Neuronal stem cell (in vitro differentiated cells): ENCODE data around the gene TTC28.
A peak's percentile ranks its signal among the peaks of the same experiment; 100 is the strongest.

Experiments used
- DNase-seq: peaks from one replicate; pipeline ENCODE4 v3.0.0-alpha.2; 2013; ENCODE audit warnings: low spot score
- H2AFZ ChIP-seq: one replicate; pipeline ENCODE4 v1.6.1; 2013; ENCODE audit warnings: mild to moderate bottlenecking, low read length, inconsistent platforms
- H2AK5ac ChIP-seq: 2 replicates; pipeline ENCODE4 v1.6.1; 2013; ENCODE audit warnings: low read depth, mild to moderate bottlenecking, inconsistent platforms, low read length, moderate library complexity, mixed read lengths
- H2BK120ac ChIP-seq: 2 replicates; pipeline ENCODE4 v1.6.1; 2013; ENCODE audit warnings: low read depth, mild to moderate bottlenecking, inconsistent platforms, low read length, moderate library complexity, mixed read lengths
- H2BK12ac ChIP-seq: one replicate; pipeline ENCODE4 v1.6.1; 2013; ENCODE audit warnings: low read length, inconsistent platforms
- H2BK15ac ChIP-seq: 2 replicates; pipeline ENCODE4 v1.6.1; 2013; ENCODE audit warnings: mild to moderate bottlenecking, low read length, inconsistent platforms, mixed read lengths
- H2BK5ac ChIP-seq: one replicate; pipeline ENCODE4 v1.6.1; 2013; ENCODE audit warnings: inconsistent platforms, mild to moderate bottlenecking, low read length, moderate library complexity
- H3K14ac ChIP-seq: one replicate; pipeline ENCODE4 v1.6.1; 2013; ENCODE audit warnings: low read length, inconsistent platforms
- H3K18ac ChIP-seq: 2 replicates; pipeline ENCODE4 v1.6.1; 2013; ENCODE audit warnings: low read length, inconsistent platforms
- H3K23ac ChIP-seq: 2 replicates; pipeline ENCODE4 v1.6.1; 2013; ENCODE audit warnings: low read depth, mild to moderate bottlenecking, mixed read lengths, low read length, inconsistent platforms; ENCODE audit not compliant: poor library complexity
- H3K27ac ChIP-seq: replicated peaks from 3 replicates; pipeline ENCODE4 v1.5.1; 2013; ENCODE audit warnings: low read length, inconsistent platforms
- H3K27me3 ChIP-seq, 3 experiments: 2 replicates each; pipeline ENCODE4 v1.6.1; 2013; ENCODE audit warnings: low read length in 3 of 3, mild to moderate bottlenecking in 2 of 3, inconsistent platforms in 1 of 3, low read depth in 1 of 3, mixed read lengths in 1 of 3, moderate library complexity in 1 of 3; ENCODE audit not compliant: control insufficient read depth in 3 of 3, insufficient read depth in 3 of 3
- H3K36me3 ChIP-seq, 2 donors: replicated peaks in 1 of 2; 2 replicates each; pipeline ENCODE4 v1.6.1; 2013; ENCODE audit warnings: low read length in 2 of 2; ENCODE audit not compliant: control insufficient read depth in 2 of 2, insufficient read depth in 2 of 2
- H3K4ac ChIP-seq: 2 replicates; pipeline ENCODE4 v1.6.1; 2013; ENCODE audit warnings: inconsistent platforms, mild to moderate bottlenecking, low read length, moderate library complexity
- H3K4me1 ChIP-seq, 2 donors: 1 replicate in 1 of 2; 2 replicates in 1 of 2; pipeline ENCODE4 v1.6.1; 2013; ENCODE audit warnings: low read length in 2 of 2, low read depth in 1 of 2; ENCODE audit not compliant: control insufficient read depth in 2 of 2, insufficient read depth in 1 of 2
- H3K4me2 ChIP-seq: one replicate; pipeline ENCODE4 v1.6.1; 2013; ENCODE audit warnings: mild to moderate bottlenecking, low read length, inconsistent platforms; ENCODE audit not compliant: insufficient read depth, poor library complexity, severe bottlenecking
- H3K4me3 ChIP-seq, 2 donors: 2 replicates each; pipeline ENCODE4 v1.5.1; 2013; ENCODE audit warnings: low read length in 2 of 2, mild to moderate bottlenecking in 2 of 2, inconsistent platforms in 1 of 2, moderate library complexity in 1 of 2
- H3K79me1 ChIP-seq: one replicate; pipeline ENCODE4 v1.6.1; 2013; ENCODE audit warnings: low read depth, mild to moderate bottlenecking, inconsistent platforms, low read length, moderate library complexity
- H3K9ac ChIP-seq: one replicate; pipeline ENCODE4 v1.6.1; 2013; ENCODE audit warnings: mild to moderate bottlenecking, low read depth, low read length, inconsistent platforms; ENCODE audit not compliant: poor library complexity
- H3K9me3 ChIP-seq, 2 donors: replicated peaks in 1 of 2; 2 replicates each; pipeline versions ENCODE3 to v1.6.1; 2013; ENCODE audit warnings: low read length in 2 of 2, mild to moderate bottlenecking in 2 of 2, inconsistent platforms in 1 of 2, low read depth in 1 of 2, mixed read lengths in 1 of 2, moderate library complexity in 1 of 2; ENCODE audit not compliant: control insufficient read depth in 2 of 2, insufficient read depth in 1 of 2
- H4K8ac ChIP-seq: one replicate; pipeline ENCODE4 v1.6.1; 2013; ENCODE audit warnings: low read depth, mild to moderate bottlenecking, inconsistent platforms, low read length, moderate library complexity
- H4K91ac ChIP-seq: one replicate; pipeline ENCODE4 v1.6.1; 2013; ENCODE audit warnings: low read length, low read depth, mild to moderate bottlenecking, inconsistent platforms; ENCODE audit not compliant: poor library complexity
- WGBS, 2 donors: extraction: QIAGEN DNeasy Blood & Tissue Kit; methylation state at CpG; one replicate each; pipeline ENCODE4 v1.1.7; 2013; ENCODE audit warnings: missing lambda C conversion rate in 2 of 2, mixed read lengths in 1 of 2; ENCODE audit not compliant: insufficient read length in 2 of 2, insufficient replicate concordance in 1 of 2; ENCODE audit errors: extremely low coverage in 2 of 2; 5-methylcytosine and 5-hydroxymethylcytosine counted together

TTC28 gene

GRCh38 chr22:27990879-27991278 lies 688.8 kb downstream of the TTC28 start:
- H2BK15ac ChIP-seq = no peak overlapping the region
- no peak overlapping the region for H3K23ac ChIP-seq
- no peak overlapping the region for H3K4me2 ChIP-seq
- H3K27me3 ChIP-seq = no peaks in the 10 kb centered on the region
- peak; percentile 21 for DNase-seq
- no peak overlapping the region for H2AFZ ChIP-seq
- no peak overlapping the region for H2AK5ac ChIP-seq
- H3K4me1 ChIP-seq = no peaks in the 10 kb centered on the region
- H3K36me3 ChIP-seq = peaks cover 15 to 94% of the 10 kb centered on the region in 2 donors
- no peak overlapping the region for H3K27ac ChIP-seq
- no peak overlapping the region for H3K4me3 ChIP-seq
- H3K79me1 ChIP-seq = no peaks in the 10 kb centered on the region
- no CpG with 5 or more reads among the region's 12 CpGs for whole genome bisulfite sequencing, 2 donors
- H2BK120ac ChIP-seq = no peak overlapping the region
- no peak overlapping the region for H3K14ac ChIP-seq
- no peaks in the 10 kb centered on the region for H3K9me3 ChIP-seq
- no peak overlapping the region for H3K4ac ChIP-seq
- no peak overlapping the region for H4K91ac ChIP-seq
- H2BK5ac ChIP-seq = no peak overlapping the region
- H2BK12ac ChIP-seq = no peak overlapping the region
- no peak overlapping the region for H3K18ac ChIP-seq
- no peak overlapping the region for H4K8ac ChIP-seq
- H3K9ac ChIP-seq = no peak overlapping the region

GRCh38 chr22:27990451-27990840 lies 689.2 kb downstream of the TTC28 start:
- H3K23ac ChIP-seq = no peak overlapping the region
- H3K4me3 ChIP-seq = no peak overlapping the region
- H3K79me1 ChIP-seq = no peaks in the 10 kb centered on the region
- H3K9ac ChIP-seq = no peak overlapping the region
- no peak overlapping the region for H2BK5ac ChIP-seq
- no peak overlapping the region for H2BK15ac ChIP-seq
- no peak overlapping the region for H2AK5ac ChIP-seq
- H2AFZ ChIP-seq = no peak overlapping the region
- no peak overlapping the region for H2BK12ac ChIP-seq
- H3K27ac ChIP-seq = no peak overlapping the region
- no peak overlapping the region for H3K14ac ChIP-seq
- no peaks in the 10 kb centered on the region for H3K4me1 ChIP-seq
- no peaks in the 10 kb centered on the region for H3K9me3 ChIP-seq
- H3K36me3 ChIP-seq = peaks cover 11 to 94% of the 10 kb centered on the region in 2 donors
- no peak overlapping the region for H3K4ac ChIP-seq
- H2BK120ac ChIP-seq = no peak overlapping the region
- no peak overlapping the region for H3K18ac ChIP-seq
- no peak overlapping the region for H3K4me2 ChIP-seq
- H3K27me3 ChIP-seq = no peaks in the 10 kb centered on the region
- no peak overlapping the region for H4K8ac ChIP-seq
- no peak for DNase-seq
- WGBS, 2 donors = no CpG with 5 or more reads among the region's 15 CpGs
- H4K91ac ChIP-seq = no peak overlapping the region

GRCh38 chr22:27989758-27990450 lies 689.7 kb downstream of the TTC28 start:
- Histone ChIP-seq H3K4me2 (no peak overlapping the region), H3K79me1 (no peaks in the 10 kb centered on the region), H3K4ac (no peak overlapping the region), H2AFZ (no peak overlapping the region), H4K91ac (no peak overlapping the region), H2BK15ac (no peak overlapping the region), H3K9me3 (no peaks in the 10 kb centered on the region), H3K14ac (no peak overlapping the region), H3K36me3 (peaks cover 12 to 94% of the 10 kb centered on the region in 2 donors), H3K9ac (no peak overlapping the region), H3K18ac (no peak overlapping the region), H2BK120ac (no peak overlapping the region), H2BK12ac (no peak overlapping the region), H3K4me3 (no peak overlapping the region), H3K27me3 (no peaks in the 10 kb centered on the region), H3K4me1 (no peaks in the 10 kb centered on the region), H2BK5ac (no peak overlapping the region), H4K8ac (no peak overlapping the region), H2AK5ac (no peak overlapping the region), H3K23ac (peak overlapping the region; percentile 37), H3K27ac (no peak overlapping the region)
- DNase-seq = no peak
- WGBS, 2 donors = no CpG with 5 or more reads among the region's 15 CpGs

GRCh38 chr22:27988704-27989103 lies 690.9 kb downstream of the TTC28 start:
- no peak overlapping the region for H2AFZ ChIP-seq
- no peaks in the 10 kb centered on the region for H3K9me3 ChIP-seq
- H2BK12ac ChIP-seq = no peak overlapping the region
- H3K9ac ChIP-seq = no peak overlapping the region
- H3K4ac ChIP-seq = no peak overlapping the region
- H2BK5ac ChIP-seq = no peak overlapping the region
- no peaks in the 10 kb centered on the region for H3K27me3 ChIP-seq
- H3K4me3 ChIP-seq = no peak overlapping the region
- no peaks in the 10 kb centered on the region for H3K4me1 ChIP-seq
- H3K18ac ChIP-seq = no peak overlapping the region
- no peak overlapping the region for H2BK120ac ChIP-seq
- no peak overlapping the region for H3K23ac ChIP-seq
- no peak overlapping the region for H3K27ac ChIP-seq
- no peak overlapping the region for H2AK5ac ChIP-seq
- no CpG with 5 or more reads among the region's 7 CpGs for WGBS, 2 donors
- H2BK15ac ChIP-seq = no peak overlapping the region
- H4K91ac ChIP-seq = no peak overlapping the region
- H3K79me1 ChIP-seq = no peaks in the 10 kb centered on the region
- no peak for DNase-seq
- H3K36me3 ChIP-seq = peaks cover 18 to 96% of the 10 kb centered on the region in 2 donors
- H3K14ac ChIP-seq = no peak overlapping the region
- no peak overlapping the region for H3K4me2 ChIP-seq
- H4K8ac ChIP-seq = no peak overlapping the region
